ENCODE measurements around the gene CD109.
"Not testable (repeated sequence)": the region's sequence is repeated elsewhere in the genome, so short reads cannot be mapped to it uniquely, and the experiment has no call there.

CD109 gene

DNA sequence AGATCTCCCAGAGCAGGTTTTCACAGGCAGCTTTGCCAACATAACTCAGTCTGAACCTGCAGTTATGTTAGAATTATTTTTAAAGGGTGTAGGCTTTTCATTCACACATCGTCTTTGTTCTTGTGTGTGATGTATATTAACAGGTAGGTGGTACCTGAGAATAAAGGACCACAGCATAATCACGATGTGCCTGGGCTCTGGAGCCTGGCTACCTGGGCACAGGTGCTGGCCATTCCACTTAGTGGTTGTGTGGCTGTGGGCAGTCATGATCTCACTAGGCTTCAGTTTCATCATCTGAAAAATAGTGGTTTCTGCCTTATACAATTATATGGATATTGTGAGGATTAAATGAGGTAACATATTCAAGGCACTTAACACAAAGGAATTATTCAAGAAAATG, 6.4 kb downstream of the CD109 start:
- no peak for TF ChIP-seq ZNF274 (IDR thresholded peaks at IDR 0.05; ENCODE audit: low read depth, low read length)

GRCh38 chr6:73703466-73703865, 7.5 kb downstream of the CD109 start:
- no peak overlapping the region for H3K4me3 ChIP-seq (ENCODE audit: low read length)
- no peak for TF ChIP-seq ZNF274 (IDR thresholded peaks at IDR 0.05; ENCODE audit: low read depth, low read length)

More for the DNA sequence above, 6.4 kb downstream of the CD109 start:
- no peak overlapping the region for H3K4me3 ChIP-seq (ENCODE audit: low read length)

GRCh38 chr6:73704260-73704659, 8.3 kb downstream of the CD109 start:
- no peak overlapping the region for H3K4me3 ChIP-seq (ENCODE audit: low read length)
- no peak for TF ChIP-seq ZNF274 (IDR thresholded peaks at IDR 0.05; ENCODE audit: low read depth, low read length)

- TF ChIP-seq ZNF274 (IDR thresholded peaks at IDR 0.05; ENCODE audit: low read depth, low read length) = no peak
- H3K4me3 ChIP-seq (ENCODE audit: low read length) = no peak overlapping the region
These were observed 8.8 kb downstream of the CD109 start for GRCh38 chr6:73704798-73705197.

DNA sequence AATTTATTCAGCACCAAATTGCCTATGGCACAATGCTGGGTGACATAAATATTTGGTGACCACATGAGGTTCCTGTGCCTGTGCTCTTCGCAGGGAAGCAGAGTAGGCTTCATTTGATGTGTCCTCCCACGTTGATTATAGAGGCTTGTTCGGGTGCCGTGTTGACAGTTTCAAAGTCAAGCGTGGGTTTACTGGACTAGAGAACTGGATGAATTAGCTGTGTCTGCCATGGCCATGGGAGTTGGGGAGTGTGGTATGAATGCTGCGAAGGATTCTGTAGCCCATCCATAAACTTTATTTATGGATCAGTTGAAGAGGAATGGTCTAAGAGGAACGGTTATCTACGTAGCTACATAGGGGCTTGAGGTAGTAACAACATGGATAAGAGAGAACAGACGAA, 11.0 kb downstream of the CD109 start:
- H3K4me3 ChIP-seq (ENCODE audit: low read length) = no peak overlapping the region
- TF ChIP-seq ZNF274 (IDR thresholded peaks at IDR 0.05; ENCODE audit: low read depth, low read length) = no peak

GRCh38 chr6:73710470-73710869, 14.5 kb downstream of the CD109 start:
- no peak for TF ChIP-seq ZNF274 (IDR thresholded peaks at IDR 0.05; ENCODE audit: low read depth, low read length)
- no peak overlapping the region for H3K4me3 ChIP-seq (ENCODE audit: low read length)

GRCh38 chr6:73710948-73711347, 14.9 kb downstream of the CD109 start:
- TF ChIP-seq ZNF274 (IDR thresholded peaks at IDR 0.05; ENCODE audit: low read depth, low read length) = no peak

DNA sequence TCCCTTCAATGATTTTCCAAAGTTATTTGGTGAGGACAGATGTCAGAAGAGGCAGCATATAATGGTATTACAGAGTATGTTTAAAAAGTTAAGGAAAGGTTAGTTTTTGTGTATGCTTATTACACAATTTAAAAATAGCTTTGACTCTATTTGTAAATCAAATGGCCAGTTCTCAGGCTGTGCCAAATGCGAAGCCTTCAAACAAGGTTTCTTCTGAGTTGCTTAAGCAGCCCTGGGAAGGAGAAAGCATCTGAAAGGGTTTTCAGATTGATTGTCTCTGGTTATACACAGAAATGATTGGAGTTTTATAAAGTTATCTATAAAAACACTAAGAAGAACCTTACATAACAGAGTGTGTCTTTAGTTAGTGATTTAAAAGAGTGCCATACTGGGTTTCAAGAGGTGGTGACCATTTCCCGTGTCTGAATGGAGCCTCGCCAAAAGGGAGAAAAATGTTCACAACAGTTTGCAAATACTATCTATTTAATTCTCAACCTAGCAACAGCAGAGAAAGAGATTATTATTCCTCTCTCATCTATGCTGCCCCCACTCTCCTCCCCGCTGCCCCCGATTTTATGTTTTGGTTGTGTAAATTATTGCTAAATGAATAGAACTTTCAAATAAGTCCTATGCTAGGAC, 16.7 kb downstream of the CD109 start:
- no peak for TF ChIP-seq ZNF274 (IDR thresholded peaks at IDR 0.05; ENCODE audit: low read depth, low read length)
- H3K4me3 ChIP-seq (ENCODE audit: low read length) = no peak overlapping the region

More at GRCh38 chr6:73710948-73711347, 14.9 kb downstream of the CD109 start:
- H3K4me3 ChIP-seq (ENCODE audit: low read length) = no peak overlapping the region

DNA sequence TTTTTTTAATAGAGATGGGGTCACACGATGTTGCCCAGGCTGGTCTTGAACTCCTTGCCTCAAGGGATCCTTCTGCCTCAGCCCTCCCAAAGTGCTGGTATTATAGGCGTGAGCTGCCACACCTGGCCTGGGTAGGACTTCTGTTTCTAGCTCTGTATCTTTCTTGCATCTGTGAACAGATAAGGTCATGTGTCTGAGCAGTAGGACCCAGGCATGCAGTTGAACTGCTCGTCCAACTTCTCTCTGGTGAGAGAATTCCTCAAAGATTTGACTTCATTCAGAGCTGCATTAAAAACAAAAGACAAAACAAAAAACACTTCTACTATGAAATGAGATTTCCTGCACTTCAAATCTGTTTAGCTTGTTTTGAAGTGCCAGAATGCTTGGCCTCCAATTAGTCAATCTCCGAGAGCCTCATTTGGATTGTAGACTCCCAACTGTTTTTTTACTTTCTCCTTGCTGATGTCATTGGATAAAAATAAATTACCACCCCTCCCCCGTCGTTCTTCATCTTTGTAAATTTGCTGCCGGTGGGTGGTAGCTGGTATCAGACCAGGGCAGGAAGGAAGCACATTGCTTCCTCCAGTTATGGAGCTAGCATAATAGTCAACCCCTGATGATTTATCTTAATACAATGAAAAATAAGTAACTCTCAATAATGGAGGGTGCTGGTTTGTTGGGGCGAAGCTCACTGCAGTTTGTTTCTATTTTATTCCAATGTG, 17.6 kb downstream of the CD109 start:
- no peak overlapping the region for H3K4me3 ChIP-seq (ENCODE audit: low read length)
- TF ChIP-seq ZNF274 (IDR thresholded peaks at IDR 0.05; ENCODE audit: low read depth, low read length) = no peak

DNA sequence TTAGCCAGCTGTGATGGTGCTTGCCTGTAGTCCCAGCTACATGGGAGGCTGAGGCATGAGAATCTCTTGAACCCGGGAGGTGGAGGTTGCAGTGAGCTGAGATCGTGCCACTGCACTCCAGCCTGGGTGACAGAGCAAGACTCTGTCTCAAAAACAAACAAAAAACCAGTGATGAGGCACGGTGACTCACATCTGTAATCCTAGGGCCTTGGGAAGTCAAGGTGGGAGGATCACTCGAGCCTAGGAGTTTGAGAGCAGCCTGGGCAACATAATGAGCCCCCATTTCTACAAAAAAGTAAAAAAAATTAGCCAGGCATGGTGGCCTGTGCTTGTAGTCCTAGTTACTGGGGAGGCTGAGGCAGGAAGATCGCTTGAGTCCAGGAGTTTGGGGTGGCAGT, 19.1 kb downstream of the CD109 start:
- not testable (repeated sequence) for H3K4me3 ChIP-seq (ENCODE audit: low read length)

GRCh38 chr6:73719046-73719445, 23.0 kb downstream of the CD109 start:
- TF ChIP-seq ZNF274 (IDR thresholded peaks at IDR 0.05; ENCODE audit: low read depth, low read length) = no peak
- H3K4me3 ChIP-seq (ENCODE audit: low read length) = no peak overlapping the region

- no peak overlapping the region for H3K4me3 ChIP-seq (ENCODE audit: low read length)
- TF ChIP-seq ZNF274 (IDR thresholded peaks at IDR 0.05; ENCODE audit: low read depth, low read length) = no peak
These were observed 26.5 kb downstream of the CD109 start for GRCh38 chr6:73722318-73723060.

GRCh38 chr6:73723480-73723879, 27.5 kb downstream of the CD109 start:
- not testable (repeated sequence) for H3K4me3 ChIP-seq (ENCODE audit: low read length)

DNA sequence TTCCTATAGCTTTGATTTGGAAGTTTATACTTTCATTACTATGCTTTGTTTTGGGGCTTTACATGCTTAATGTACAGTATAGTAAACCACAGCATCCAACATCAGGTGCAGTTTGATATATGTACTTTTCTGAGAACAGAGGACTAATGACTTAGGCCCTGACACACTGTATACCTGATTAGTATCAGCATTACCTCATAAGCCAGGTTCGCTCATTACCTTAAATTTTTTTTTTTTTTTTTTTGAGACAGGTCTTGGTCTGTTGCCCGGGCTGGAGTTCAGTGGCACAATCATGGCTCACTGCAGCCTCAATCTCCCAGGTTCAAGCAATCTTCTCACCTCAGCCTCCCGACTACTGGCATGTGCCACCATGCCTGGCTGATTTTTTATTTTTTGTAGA, 28.4 kb downstream of the CD109 start:
- TF ChIP-seq ZNF274 (IDR thresholded peaks at IDR 0.05; ENCODE audit: low read depth, low read length) = no peak
- H3K4me3 ChIP-seq (ENCODE audit: low read length) = no peak overlapping the region

GRCh38 chr6:73725192-73725591, 29.2 kb downstream of the CD109 start:
- not testable (repeated sequence) for H3K4me3 ChIP-seq (ENCODE audit: low read length)
